A673 (cell line): ENCODE results near the gene UPP1. TPM values are rescaled to one million over a fixed set of nuclear protein-coding genes. Genes with fewer than 3 reads are reported as not detected.
A peak's percentile ranks its signal among the peaks of the same experiment; 100 is the strongest.

Source experiments
- BruUV-seq: library from RNA; stranded (reverse); fragments of 400-500 nt; replicated peaks from 2 replicates; lab custom pipeline; 2021; lab: Mats Ljungman, UMichigan
- CTCF ChIA-PET: fragments of 300-600 bp; sonication (Branson Sonifier 250); formaldehyde crosslinking; loops from one replicate; lab custom pipeline; 2022; ENCODE audit warnings: antibody characterized with exemption; lab: Charles Lee
- POLR2A ChIA-PET: fragments of 300-600 bp; sonication (Branson Sonifier 250); formaldehyde crosslinking; loops from one replicate; lab custom pipeline; 2022; ENCODE audit warnings: antibody characterized with exemption; ENCODE audit not compliant: low non-redundant PET; lab: Charles Lee
- DNase-seq: peaks from one replicate; pipeline ENCODE4 v3.0.0-alpha.2; 2015; ENCODE audit warnings: low spot score
- H3K27ac ChIP-seq: fragments of 200-600 bp; sonication (generic); 2 replicates; pipeline ENCODE4 v1.5.1; 2016; ENCODE audit warnings: mixed run types, low read depth, mild to moderate bottlenecking, mixed read lengths, antibody characterized with exemption, low read length; ENCODE audit not compliant: poor library complexity, severe bottlenecking
- H3K27me3 ChIP-seq: fragments of 200-600 bp; sonication (generic); replicated peaks from 2 replicates; pipeline ENCODE4 v1.6.1; 2017; ENCODE audit warnings: mixed run types, low read depth, mild to moderate bottlenecking, mixed read lengths, antibody characterized with exemption, low read length; ENCODE audit not compliant: insufficient read depth, poor library complexity
- H3K36me3 ChIP-seq: fragments of 200-600 bp; sonication (generic); 2 replicates; pipeline ENCODE4 v1.6.1; 2016; ENCODE audit warnings: mixed run types, mild to moderate bottlenecking, mixed read lengths, antibody characterized with exemption, low read length; ENCODE audit not compliant: insufficient read depth, poor library complexity, severe bottlenecking
- H3K4me1 ChIP-seq: fragments of 200-600 bp; sonication (generic); 2 replicates; pipeline ENCODE4 v1.6.1; 2017; ENCODE audit warnings: mixed run types, mild to moderate bottlenecking, mixed read lengths, antibody characterized with exemption, low read length; ENCODE audit not compliant: insufficient read depth, poor library complexity, severe bottlenecking
- H3K4me3 ChIP-seq: fragments of 200-600 bp; sonication (generic); 2 replicates; pipeline ENCODE4 v1.5.1; 2016; ENCODE audit warnings: low read depth, mixed run types, mild to moderate bottlenecking, mixed read lengths, low read length; ENCODE audit not compliant: poor library complexity, severe bottlenecking
- H3K9me3 ChIP-seq: fragments of 200-600 bp; sonication (generic); 2 replicates; pipeline ENCODE4 v1.6.1; 2016; ENCODE audit warnings: mixed run types, low read depth, mild to moderate bottlenecking, mixed read lengths, antibody characterized with exemption, low read length; ENCODE audit not compliant: poor library complexity, severe bottlenecking
- EZH2 ChIP-seq: fragments of 200-600 bp; sonication (generic); IDR thresholded peaks from 2 replicates; pipeline ENCODE4 v1.6.1; 2017; ENCODE audit warnings: borderline replicate concordance, low read depth, mild to moderate bottlenecking, mixed read lengths, antibody characterized with exemption, low read length; ENCODE audit not compliant: poor library complexity, severe bottlenecking
- intact Hi-C: fragments of 100-400 bp; cut with micrococcal nuclease; formaldehyde crosslinking; loops from one replicate; pipeline ENCODE4 v1.10.0; 2022; ENCODE audit not compliant: unreplicated experiment
- total RNA-seq: library from RNA; stranded (reverse); gene quantifications from 2 replicates; pipeline ENCODE4 v1.2.3, GENCODE V29; 2021
- TF ChIP-seq, protein P1 (sequence below): fragments of 300-800, 200-600 bp; sonication (generic); conservative IDR thresholded peaks from 2 replicates; pipeline ENCODE4 v1.5.1; 2017; ENCODE audit warnings: low read depth, mild to moderate bottlenecking, antibody characterized with exemption, low read length, moderate library complexity, mixed read lengths

UPP1 gene
- total RNA-seq, 1 experiment from 2014 or later: 5.5 TPM

DNA sequence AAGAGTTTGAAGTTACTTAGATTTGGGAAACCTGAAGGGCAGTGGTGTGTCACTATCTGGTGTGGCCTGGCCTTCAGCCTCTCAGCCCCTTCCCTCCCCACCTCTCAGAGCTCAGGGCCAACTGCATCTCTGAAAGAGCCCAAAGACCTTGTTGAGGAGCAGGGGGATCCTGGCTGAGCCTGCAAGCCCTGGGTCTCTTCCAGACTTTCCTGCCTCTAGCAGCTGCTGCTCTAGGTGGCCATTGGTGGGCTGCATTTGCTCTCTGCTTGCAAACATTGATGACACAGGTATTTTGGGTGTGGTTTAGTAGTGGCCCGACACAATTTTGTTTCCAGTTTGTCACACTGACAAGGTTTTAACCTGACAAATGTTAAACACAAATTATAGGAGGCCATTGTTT is 3.1 kb upstream of the UPP1 start:
- Histone ChIP-seq H3K4me3 (no peak overlapping the region), H3K27me3 (peaks cover 9% of the 10 kb centered on the region), H3K4me1 (no peaks in the 10 kb centered on the region), H3K9me3 (no peaks in the 10 kb centered on the region), H3K36me3 (no peaks in the 10 kb centered on the region), H3K27ac (no peak overlapping the region)
- no peak for DNase-seq
- ChIA-PET CTCF (no interaction called here), POLR2A (no interaction called here)
- no TSS peak for BruUV-seq
- intact Hi-C loops: no loop called here
- TF ChIP-seq, protein P1, sequence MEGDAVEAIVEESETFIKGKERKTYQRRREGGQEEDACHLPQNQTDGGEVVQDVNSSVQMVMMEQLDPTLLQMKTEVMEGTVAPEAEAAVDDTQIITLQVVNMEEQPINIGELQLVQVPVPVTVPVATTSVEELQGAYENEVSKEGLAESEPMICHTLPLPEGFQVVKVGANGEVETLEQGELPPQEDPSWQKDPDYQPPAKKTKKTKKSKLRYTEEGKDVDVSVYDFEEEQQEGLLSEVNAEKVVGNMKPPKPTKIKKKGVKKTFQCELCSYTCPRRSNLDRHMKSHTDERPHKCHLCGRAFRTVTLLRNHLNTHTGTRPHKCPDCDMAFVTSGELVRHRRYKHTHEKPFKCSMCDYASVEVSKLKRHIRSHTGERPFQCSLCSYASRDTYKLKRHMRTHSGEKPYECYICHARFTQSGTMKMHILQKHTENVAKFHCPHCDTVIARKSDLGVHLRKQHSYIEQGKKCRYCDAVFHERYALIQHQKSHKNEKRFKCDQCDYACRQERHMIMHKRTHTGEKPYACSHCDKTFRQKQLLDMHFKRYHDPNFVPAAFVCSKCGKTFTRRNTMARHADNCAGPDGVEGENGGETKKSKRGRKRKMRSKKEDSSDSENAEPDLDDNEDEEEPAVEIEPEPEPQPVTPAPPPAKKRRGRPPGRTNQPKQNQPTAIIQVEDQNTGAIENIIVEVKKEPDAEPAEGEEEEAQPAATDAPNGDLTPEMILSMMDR: no peak
- TF ChIP-seq EZH2: no peak

DNA sequence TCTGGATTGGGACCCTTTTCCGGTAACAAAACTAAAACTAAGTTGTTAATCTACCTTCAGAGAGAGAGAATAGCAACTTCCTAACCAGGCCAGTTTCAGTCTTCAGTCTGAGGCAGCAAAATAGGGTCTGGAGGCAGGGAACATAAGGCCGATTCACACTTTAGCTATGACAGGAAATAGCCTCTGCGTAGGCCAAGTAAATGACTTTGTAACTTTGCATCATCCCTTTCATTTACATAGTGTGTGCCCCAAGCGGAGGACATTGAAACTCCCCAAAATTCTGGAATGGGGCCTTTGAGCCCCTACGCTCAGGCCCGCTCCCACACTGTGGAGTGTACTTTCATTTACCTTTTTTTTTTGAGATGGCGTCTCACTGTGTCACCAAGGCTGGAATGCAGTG is 1.7 kb upstream of the UPP1 start:
- Histone ChIP-seq H3K27me3 (peaks cover 9% of the 10 kb centered on the region), H3K4me3 (no peak overlapping the region), H3K27ac (no peak overlapping the region), H3K36me3 (no peaks in the 10 kb centered on the region), H3K4me1 (no peaks in the 10 kb centered on the region), H3K9me3 (no peaks in the 10 kb centered on the region)
- no peak for DNase-seq
- intact Hi-C loops: no loop called here
- BruUV-seq: no TSS peak
- ChIA-PET POLR2A (no interaction called here), CTCF (no interaction called here)
- TF ChIP-seq EZH2: no peak
- TF ChIP-seq, protein P1: no peak

DNA sequence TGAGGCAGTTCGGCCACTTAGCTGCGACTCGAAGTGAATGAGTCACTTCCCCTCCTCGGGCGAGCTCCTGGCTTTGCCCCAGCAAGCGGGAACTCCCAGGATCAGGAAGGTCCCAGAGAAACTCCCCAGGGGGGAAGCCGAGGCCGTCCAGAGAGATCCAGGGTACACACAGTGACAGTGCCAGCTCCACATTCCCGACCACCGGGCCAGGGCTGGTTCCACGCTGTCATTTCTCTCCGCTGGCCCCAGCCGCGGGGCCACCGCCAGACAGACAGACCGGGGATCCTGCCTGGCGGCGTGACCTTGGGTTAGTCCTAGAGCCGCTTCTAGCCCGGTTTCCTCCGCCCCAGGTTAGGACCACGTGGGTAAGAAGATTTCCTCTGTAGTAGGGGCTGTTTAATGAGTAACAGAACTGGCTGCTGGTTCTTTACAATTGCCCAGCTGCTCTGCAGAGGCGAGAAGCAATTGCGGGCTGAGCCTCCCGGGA is 463 bp upstream of the UPP1 start:
- ChIA-PET CTCF (no interaction called here), POLR2A (interaction anchor here (0.6 kb wide), 1 partner anchor 117 kb away, joined by 3 read pairs; no protein-coding TSS in a partner anchor)
- no peaks in the 10 kb centered on the region for H3K9me3 ChIP-seq
- H3K27me3 ChIP-seq: peaks cover 9% of the 10 kb centered on the region
- peak overlapping the region; percentile 54 for H3K4me3 ChIP-seq
- no peaks in the 10 kb centered on the region for H3K36me3 ChIP-seq
- peak overlapping the region; percentile 58 for H3K27ac ChIP-seq
- peak; percentile 87 for DNase-seq
- H3K4me1 ChIP-seq: no peaks in the 10 kb centered on the region
- TF ChIP-seq, protein P1: no peak
- TF ChIP-seq EZH2: no peak
- intact Hi-C loops: no loop called here
- BruUV-seq: no TSS peak
